ENCODE measurements around the gene CD200R1L.

- no peak for TF ChIP-seq EZH2phosphoT487 (IDR thresholded peaks at IDR 0.05; ENCODE audit: borderline replicate concordance, low read depth)
- TF ChIP-seq EP300 (IDR thresholded peaks at IDR 0.05; ENCODE audit: borderline replicate concordance in 1 of 2, low read depth in 1 of 2, low read length in 1 of 2): no peak
- TF ChIP-seq, protein P1, sequence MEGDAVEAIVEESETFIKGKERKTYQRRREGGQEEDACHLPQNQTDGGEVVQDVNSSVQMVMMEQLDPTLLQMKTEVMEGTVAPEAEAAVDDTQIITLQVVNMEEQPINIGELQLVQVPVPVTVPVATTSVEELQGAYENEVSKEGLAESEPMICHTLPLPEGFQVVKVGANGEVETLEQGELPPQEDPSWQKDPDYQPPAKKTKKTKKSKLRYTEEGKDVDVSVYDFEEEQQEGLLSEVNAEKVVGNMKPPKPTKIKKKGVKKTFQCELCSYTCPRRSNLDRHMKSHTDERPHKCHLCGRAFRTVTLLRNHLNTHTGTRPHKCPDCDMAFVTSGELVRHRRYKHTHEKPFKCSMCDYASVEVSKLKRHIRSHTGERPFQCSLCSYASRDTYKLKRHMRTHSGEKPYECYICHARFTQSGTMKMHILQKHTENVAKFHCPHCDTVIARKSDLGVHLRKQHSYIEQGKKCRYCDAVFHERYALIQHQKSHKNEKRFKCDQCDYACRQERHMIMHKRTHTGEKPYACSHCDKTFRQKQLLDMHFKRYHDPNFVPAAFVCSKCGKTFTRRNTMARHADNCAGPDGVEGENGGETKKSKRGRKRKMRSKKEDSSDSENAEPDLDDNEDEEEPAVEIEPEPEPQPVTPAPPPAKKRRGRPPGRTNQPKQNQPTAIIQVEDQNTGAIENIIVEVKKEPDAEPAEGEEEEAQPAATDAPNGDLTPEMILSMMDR (IDR thresholded peaks at IDR 0.05): no peak
- no peak for TF ChIP-seq MAX (IDR thresholded peaks at IDR 0.05; ENCODE audit: low read depth)
- no peak for TF ChIP-seq MEF2A (IDR thresholded peaks at IDR 0.05; ENCODE audit: borderline replicate concordance, low read depth)
- TF ChIP-seq FOXM1 (IDR thresholded peaks at IDR 0.05; ENCODE audit: low read depth): no peak
- TF ChIP-seq, protein P2, sequence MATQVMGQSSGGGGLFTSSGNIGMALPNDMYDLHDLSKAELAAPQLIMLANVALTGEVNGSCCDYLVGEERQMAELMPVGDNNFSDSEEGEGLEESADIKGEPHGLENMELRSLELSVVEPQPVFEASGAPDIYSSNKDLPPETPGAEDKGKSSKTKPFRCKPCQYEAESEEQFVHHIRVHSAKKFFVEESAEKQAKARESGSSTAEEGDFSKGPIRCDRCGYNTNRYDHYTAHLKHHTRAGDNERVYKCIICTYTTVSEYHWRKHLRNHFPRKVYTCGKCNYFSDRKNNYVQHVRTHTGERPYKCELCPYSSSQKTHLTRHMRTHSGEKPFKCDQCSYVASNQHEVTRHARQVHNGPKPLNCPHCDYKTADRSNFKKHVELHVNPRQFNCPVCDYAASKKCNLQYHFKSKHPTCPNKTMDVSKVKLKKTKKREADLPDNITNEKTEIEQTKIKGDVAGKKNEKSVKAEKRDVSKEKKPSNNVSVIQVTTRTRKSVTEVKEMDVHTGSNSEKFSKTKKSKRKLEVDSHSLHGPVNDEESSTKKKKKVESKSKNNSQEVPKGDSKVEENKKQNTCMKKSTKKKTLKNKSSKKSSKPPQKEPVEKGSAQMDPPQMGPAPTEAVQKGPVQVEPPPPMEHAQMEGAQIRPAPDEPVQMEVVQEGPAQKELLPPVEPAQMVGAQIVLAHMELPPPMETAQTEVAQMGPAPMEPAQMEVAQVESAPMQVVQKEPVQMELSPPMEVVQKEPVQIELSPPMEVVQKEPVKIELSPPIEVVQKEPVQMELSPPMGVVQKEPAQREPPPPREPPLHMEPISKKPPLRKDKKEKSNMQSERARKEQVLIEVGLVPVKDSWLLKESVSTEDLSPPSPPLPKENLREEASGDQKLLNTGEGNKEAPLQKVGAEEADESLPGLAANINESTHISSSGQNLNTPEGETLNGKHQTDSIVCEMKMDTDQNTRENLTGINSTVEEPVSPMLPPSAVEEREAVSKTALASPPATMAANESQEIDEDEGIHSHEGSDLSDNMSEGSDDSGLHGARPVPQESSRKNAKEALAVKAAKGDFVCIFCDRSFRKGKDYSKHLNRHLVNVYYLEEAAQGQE (IDR thresholded peaks at IDR 0.05; ENCODE audit: low read depth, low read length): no peak
- no peak for TF ChIP-seq POLR2AphosphoS5 (IDR thresholded peaks at IDR 0.05; ENCODE audit: low read depth, low read length)
- TF ChIP-seq USF1 (IDR thresholded peaks at IDR 0.05; ENCODE audit: borderline replicate concordance, low read depth): no peak
- no peak for TF ChIP-seq ELF1 (IDR thresholded peaks at IDR 0.05)
- no peak for TF ChIP-seq SMC3 (IDR thresholded peaks at IDR 0.05; ENCODE audit: low read depth, low read length)
These were observed 11.9 kb upstream of the CD200R1L start for GRCh38 chr3:112858410-112859069.
